ENCODE measurements around the gene DPPA5.
"Not testable (repeated sequence)": the region's sequence is repeated elsewhere in the genome, so short reads cannot be mapped to it uniquely, and the experiment has no call there.

Gene DPPA5

GRCh38 chr6:73364121-73364520 lies 10.0 kb upstream of the DPPA5 start:
- DNase-seq (ENCODE audit: low read depth), result no peak

GRCh38 chr6:73363537-73363875 lies 9.4 kb upstream of the DPPA5 start:
- no peak for DNase-seq (ENCODE audit: low read depth)

GRCh38 chr6:73362869-73363536 lies 8.9 kb upstream of the DPPA5 start:
- DNase-seq (ENCODE audit: low read depth), result no peak

- no peak for DNase-seq (ENCODE audit: low read depth)
Observed at GRCh38 chr6:73362358-73362757, 8.3 kb upstream of the DPPA5 start, which contains the start of gene KHDC3L. TSS of gene KHDC3L (plus strand) at chr6:73362658. CDS start at chr6:73362730, 72 bp downstream.

- DNase-seq (ENCODE audit: low read depth), result no peak
Observed at GRCh38 chr6:73349311-73349710, 4.8 kb downstream of the DPPA5 start.

GRCh38 chr6:73348550-73349204 lies 5.4 kb downstream of the DPPA5 start:
- DNase-seq (ENCODE audit: low read depth), result no peak

GRCh38 chr6:73343164-73343563 lies 10.9 kb downstream of the DPPA5 start:
- DNase-seq (ENCODE audit: low read depth), result no peak

- DNase-seq (ENCODE audit: low read depth), result no peak
Observed at GRCh38 chr6:73342174-73342573, 11.9 kb downstream of the DPPA5 start.

- no peak for DNase-seq (ENCODE audit: low read depth)
Observed at GRCh38 chr6:73341335-73341734, 12.7 kb downstream of the DPPA5 start.

- no peak for DNase-seq (ENCODE audit: low read depth)
Observed at GRCh38 chr6:73340048-73340447, 14.0 kb downstream of the DPPA5 start.

GRCh38 chr6:73339340-73339739 lies 14.7 kb downstream of the DPPA5 start:
- DNase-seq (ENCODE audit: low read depth), result no peak

GRCh38 chr6:73329201-73329600 lies 24.9 kb downstream of the DPPA5 start:
- no peak for DNase-seq (ENCODE audit: low read depth)

- no peak for DNase-seq (ENCODE audit: low read depth)
Observed at GRCh38 chr6:73328790-73329189, 25.3 kb downstream of the DPPA5 start.

- DNase-seq (ENCODE audit: low read depth), result no peak
Observed at GRCh38 chr6:73325656-73326055, 28.4 kb downstream of the DPPA5 start.

- no peak for DNase-seq (ENCODE audit: low read depth)
Observed at GRCh38 chr6:73323323-73323722, 30.8 kb downstream of the DPPA5 start.

GRCh38 chr6:73314577-73315492 lies 39.2 kb downstream of the DPPA5 start:
- DNase-seq (ENCODE audit: low read depth), result no peak

GRCh38 chr6:73310503-73310845 lies 43.6 kb downstream of the DPPA5 start:
- not testable (repeated sequence) for DNase-seq (ENCODE audit: low read depth)

- peak; percentile 26 for DNase-seq (ENCODE audit: low read depth)
Observed at GRCh38 chr6:73309785-73310502, 44.1 kb downstream of the DPPA5 start.

- DNase-seq (ENCODE audit: low read depth), result no peak
Observed at GRCh38 chr6:73309535-73309784, 44.6 kb downstream of the DPPA5 start.

- DNase-seq (ENCODE audit: low read depth), result no peak
Observed at GRCh38 chr6:73308712-73309534, 45.2 kb downstream of the DPPA5 start.

- DNase-seq (ENCODE audit: low read depth), result not testable (repeated sequence)
Observed at GRCh38 chr6:73303773-73304172, 50.3 kb downstream of the DPPA5 start.

Measured in stimulated activated CD8-positive, alpha-beta memory T cell treated with anti-CD3 and anti-CD28 coated beads, Interleukin-12 subunit alpha, Interleukin-12 subunit beta, amount 100 ng/mL, for 1 hour (primary cell).